Lung (tissue), 12 donors: Measurements from ENCODE around the gene ZNF366. TPM values are rescaled to one million over a fixed set of nuclear protein-coding genes. Genes with fewer than 3 reads are reported as not detected.

Source experiments
- ATAC-seq: fragments of 200-7000 bp; cut with Tn5 transposase; one replicate; pipeline ENCODE4 v1.9.1; 2020; ENCODE audit warnings: moderate number of reproducible peaks; ENCODE audit not compliant: insufficient read depth, low FRiP score
- DNase-seq, 3 donors: peaks; one replicate each; pipeline ENCODE4 v3.0.0-alpha.2; 2013 to 2017
- H3K27ac ChIP-seq, 2 donors: one replicate each; pipeline ENCODE4 v1.5.1; 2013; ENCODE audit warnings: mild to moderate bottlenecking in 2 of 2, moderate library complexity in 2 of 2, control low read depth in 1 of 2, inconsistent platforms in 1 of 2, low read depth in 1 of 2, low read length in 1 of 2
- H3K27me3 ChIP-seq, 3 donors: one replicate each; pipeline ENCODE4 v1.5.1; 2013; ENCODE audit warnings: low read length in 2 of 3; ENCODE audit not compliant: control insufficient read depth in 3 of 3, insufficient read depth in 3 of 3
- H3K36me3 ChIP-seq, 4 donors: one replicate each; pipeline ENCODE4 v1.5.1; 2013; ENCODE audit warnings: low read length in 4 of 4, mild to moderate bottlenecking in 1 of 4, moderate library complexity in 1 of 4; ENCODE audit not compliant: control insufficient read depth in 4 of 4, insufficient read depth in 4 of 4
- H3K4me1 ChIP-seq, 5 donors: one replicate each; pipeline ENCODE4 v1.5.1; 2013; ENCODE audit warnings: low read length in 5 of 5, mild to moderate bottlenecking in 2 of 5, moderate library complexity in 1 of 5; ENCODE audit not compliant: control insufficient read depth in 5 of 5, insufficient read depth in 5 of 5
- H3K4me3 ChIP-seq: one replicate; pipeline ENCODE4 v1.5.1; 2013; ENCODE audit warnings: mild to moderate bottlenecking, control low read depth, moderate library complexity
- H3K9ac ChIP-seq, 2 donors: one replicate each; pipeline ENCODE4 v1.5.1; 2013; ENCODE audit warnings: low read length in 2 of 2, control low read depth in 1 of 2; ENCODE audit not compliant: insufficient read depth in 1 of 2
- H3K9me3 ChIP-seq, 4 donors: one replicate each; pipeline ENCODE4 v1.5.1; 2013; ENCODE audit warnings: low read length in 3 of 4, mild to moderate bottlenecking in 1 of 4, moderate library complexity in 1 of 4; ENCODE audit not compliant: control insufficient read depth in 4 of 4, insufficient read depth in 3 of 4
- CTCF ChIP-seq: IDR thresholded peaks from 2 replicates; pipeline ENCODE4 v1.5.1; 2012; ENCODE audit warnings: mild to moderate bottlenecking; ENCODE audit errors: control extremely low read depth, extremely low read depth
- WGBS, 2 donors: extraction: QIAGEN DNeasy Blood & Tissue Kit; methylation state at CpG; one replicate each; pipeline ENCODE4 v1.1.7; 2013; 5-methylcytosine and 5-hydroxymethylcytosine counted together
- polyA plus RNA-seq, 2 donors: library from polyadenylated mRNA; stranded (reverse); fragments of 200-250 nt; gene quantifications; one replicate each; pipeline ENCODE4 v1.2.1, GENCODE V29; 2013
- total RNA-seq, 2 donors: library from RNA; depleted of rRNA in 1 of 2; stranded (reverse); fragments of >200 nt in 1 of 2; gene quantifications; one replicate each; pipeline ENCODE4 v1.2.1, GENCODE V29; 2014 to 2021
- donor health status: control.
- donor health status: control.
- donor health status: Bipolar disorder and iron deficiency.
- donor health status: healthy.
- donor health status: DM: yes; HTN: yes; CAD: no.

Gene ZNF366
- total and polyA plus RNA-seq, 4 donors, result 0.73 to 6.0 (median 3.6) TPM

DNA sequence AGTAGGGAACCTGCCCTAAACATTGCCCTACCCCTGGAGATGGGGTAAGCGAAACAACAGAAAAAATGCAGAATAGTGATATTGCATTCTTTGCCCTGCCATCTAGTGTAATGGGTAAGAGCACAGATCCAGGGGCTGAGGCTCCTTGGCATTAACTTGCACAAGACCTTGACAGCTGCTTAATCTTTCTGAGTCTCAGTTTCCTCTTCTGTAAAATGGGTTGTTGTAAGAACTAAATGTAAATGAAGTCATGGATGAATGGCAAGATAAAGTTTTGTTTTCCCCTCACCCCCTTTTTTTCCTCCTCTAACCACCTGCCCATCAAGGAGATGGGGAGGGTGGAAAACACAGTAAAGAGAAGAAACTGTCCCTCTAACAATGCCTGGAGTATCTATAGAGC lies 47.7 kb upstream of the ZNF366 start:
- no peak for TF ChIP-seq CTCF
- H3K36me3 ChIP-seq, result no peaks in the 10 kb centered on the region
- DNase-seq (no peak), ATAC-seq (no peak)
- H3K9me3 ChIP-seq, result no peaks in the 10 kb centered on the region
- H3K4me3 ChIP-seq, result no peak overlapping the region
- no peaks in the 10 kb centered on the region for H3K27me3 ChIP-seq
- no peak overlapping the region for H3K9ac ChIP-seq
- 98 to 100% methylated on average over 1 of the region's 1 CpG for WGBS, 2 donors
- H3K27ac ChIP-seq, result no peak overlapping the region
- peaks cover 0 to 32% (median 2%) of the 10 kb centered on the region in 5 donors for H3K4me1 ChIP-seq

DNA sequence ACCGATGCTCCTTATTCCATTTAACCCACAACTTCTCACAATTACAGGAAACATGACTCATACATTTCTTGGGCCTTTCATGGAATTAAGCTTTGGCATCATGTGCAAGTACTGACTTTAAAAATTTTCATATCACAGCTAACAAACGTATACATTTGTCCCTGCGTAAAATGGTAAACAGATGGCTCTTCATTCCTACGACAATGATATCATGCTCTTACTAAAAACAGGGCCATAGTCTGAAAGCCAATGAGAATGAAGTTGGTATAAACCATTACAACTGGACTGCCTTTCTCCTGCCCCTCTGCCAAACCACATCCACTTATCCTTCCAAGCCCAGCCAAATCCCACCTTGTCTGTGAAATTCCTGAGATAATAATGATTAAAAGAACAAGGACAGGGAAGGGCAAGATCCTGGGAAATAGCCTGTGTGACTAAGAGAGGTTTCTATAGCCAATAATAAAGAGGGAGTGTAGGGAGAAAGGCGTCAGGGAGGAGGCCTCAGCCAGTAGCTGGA lies 44.9 kb upstream of the ZNF366 start:
- Histone ChIP-seq H3K27me3 (no peaks in the 10 kb centered on the region), H3K4me3 (no peak overlapping the region), H3K27ac (no peak overlapping the region), H3K4me1 (peaks cover 0 to 20% (median 2%) of the 10 kb centered on the region in 5 donors), H3K9ac (no peak overlapping the region), H3K9me3 (no peaks in the 10 kb centered on the region), H3K36me3 (no peaks in the 10 kb centered on the region)
- DNase-seq (no peak), ATAC-seq (no peak)
- TF ChIP-seq CTCF, result no peak
- WGBS, 2 donors, result 69 to 82% methylated on average over 5 of the region's 5 CpGs

DNA sequence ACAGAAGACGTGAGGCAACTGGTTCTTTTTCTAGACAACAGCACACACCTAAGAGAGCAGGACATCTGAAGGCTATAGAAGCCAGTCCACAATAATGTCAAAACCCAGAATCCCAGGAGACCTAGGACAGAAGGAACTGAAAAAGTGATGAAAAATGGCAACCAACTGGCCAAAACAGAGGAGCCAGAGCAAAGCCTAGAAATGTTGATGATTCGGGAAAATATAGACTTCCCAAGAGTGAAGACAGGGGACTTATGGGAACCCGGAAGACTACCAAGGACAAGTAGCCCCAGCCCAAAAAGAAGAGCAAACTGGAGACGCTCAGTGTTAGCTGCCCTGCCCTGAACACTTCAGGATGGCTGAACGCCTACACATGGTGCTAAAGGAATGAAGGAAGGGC lies 43.4 kb upstream of the ZNF366 start:
- WGBS, 2 donors, result 95 to 96% methylated on average over 5 of the region's 5 CpGs
- Histone ChIP-seq H3K9me3 (peaks cover 0 to 5% (median 0%) of the 10 kb centered on the region in 4 donors), H3K27ac (no peak overlapping the region), H3K36me3 (no peaks in the 10 kb centered on the region), H3K4me1 (peaks cover 0 to 5% (median 0%) of the 10 kb centered on the region in 5 donors), H3K9ac (no peak overlapping the region), H3K4me3 (no peak overlapping the region), H3K27me3 (no peaks in the 10 kb centered on the region)
- no peak for TF ChIP-seq CTCF
- no peak for ATAC-seq
- no peak for DNase-seq

- Histone ChIP-seq H3K27ac (no peak overlapping the region), H3K4me1 (peaks cover 0 to 13% (median 4%) of the 10 kb centered on the region in 5 donors), H3K27me3 (no peaks in the 10 kb centered on the region), H3K4me3 (no peak overlapping the region), H3K36me3 (no peaks in the 10 kb centered on the region), H3K9ac (no peak overlapping the region), H3K9me3 (peaks cover 0 to 5% (median 0%) of the 10 kb centered on the region in 4 donors)
- no peak for TF ChIP-seq CTCF
- DNase-seq (no peak), ATAC-seq (no peak)
- WGBS, 2 donors, result 57 to 92% methylated on average over 3 of the region's 3 CpGs
These were observed 36.6 kb upstream of the ZNF366 start for GRCh38 chr5:72543811-72544210.
